Activated CD4-positive, alpha-beta T cell treated with anti-CD3 and anti-CD28 coated beads, Interleukin-2, Interleukin-6, amounts not matched to agents 100 ng/mL and 50 ng/mL, durations not matched to agents 16 hours and 8 hours (primary cell): ENCODE results near the gene FAM156B.
A peak's percentile ranks its signal among the peaks of the same experiment; 100 is the strongest.
"Not testable (repeated sequence)": the region's sequence is repeated elsewhere in the genome, so short reads cannot be mapped to it uniquely, and the experiment has no call there.

ENCODE experiments used
- DNase-seq: peaks from one replicate; pipeline ENCODE4 v3.0.0-alpha.2; 2020

Gene FAM156B, protein sequence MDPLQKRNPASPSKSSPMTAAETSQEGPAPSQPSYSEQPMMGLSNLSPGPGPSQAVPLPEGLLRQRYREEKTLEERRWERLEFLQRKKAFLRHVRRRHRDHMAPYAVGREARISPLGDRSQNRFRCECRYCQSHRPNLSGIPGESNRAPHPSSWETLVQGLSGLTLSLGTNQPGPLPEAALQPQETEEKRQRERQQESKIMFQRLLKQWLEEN

DNA sequence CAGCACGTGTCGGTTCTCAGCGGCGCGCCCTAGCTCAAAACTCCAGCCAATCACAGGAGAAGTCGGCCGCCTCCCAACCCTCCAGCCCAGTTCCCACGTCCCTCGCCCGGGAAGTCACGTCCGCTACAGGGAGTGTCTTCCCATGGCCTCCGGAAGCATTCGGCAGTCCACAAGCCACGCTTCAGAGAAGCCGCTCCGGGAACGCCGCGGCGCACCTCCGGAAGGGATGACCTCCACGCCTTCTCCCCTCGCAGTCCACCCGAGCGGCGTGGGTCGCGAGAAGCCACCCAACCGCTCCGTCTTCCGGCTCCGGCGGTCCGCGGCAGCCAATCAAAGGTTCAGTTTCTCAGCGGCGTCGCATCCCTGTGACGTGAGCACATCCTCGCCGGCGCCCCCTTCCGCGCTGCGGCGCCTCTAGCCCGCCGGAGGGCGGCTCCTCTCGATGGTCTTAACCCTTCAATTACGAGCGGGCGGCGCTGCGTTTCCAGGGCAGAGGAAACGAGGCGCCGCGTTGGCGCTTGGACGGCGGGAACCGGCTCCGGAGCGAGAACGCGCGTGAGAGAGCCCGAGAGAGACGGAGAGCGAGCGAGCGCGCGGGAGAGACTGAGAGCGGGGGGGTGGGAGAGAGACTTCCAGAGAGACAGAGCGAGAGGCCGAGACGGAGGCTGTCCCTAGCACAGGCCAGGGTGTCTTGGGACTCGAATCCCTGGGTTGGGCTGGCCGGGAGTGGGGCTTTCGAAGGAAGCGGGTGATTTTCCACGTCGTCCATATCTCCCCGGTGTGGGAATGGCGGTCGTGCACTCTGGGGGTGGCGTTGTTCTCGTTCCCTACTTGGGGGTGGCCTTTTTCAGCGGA is at the start of gene FAM156B:
Gene FAM156B (plus strand): TSS at position 476 of the 855 bp plus-strand sequence. CDS start 9,896 bp downstream, outside the sequence.
- not testable (repeated sequence) for DNase-seq

DNA sequence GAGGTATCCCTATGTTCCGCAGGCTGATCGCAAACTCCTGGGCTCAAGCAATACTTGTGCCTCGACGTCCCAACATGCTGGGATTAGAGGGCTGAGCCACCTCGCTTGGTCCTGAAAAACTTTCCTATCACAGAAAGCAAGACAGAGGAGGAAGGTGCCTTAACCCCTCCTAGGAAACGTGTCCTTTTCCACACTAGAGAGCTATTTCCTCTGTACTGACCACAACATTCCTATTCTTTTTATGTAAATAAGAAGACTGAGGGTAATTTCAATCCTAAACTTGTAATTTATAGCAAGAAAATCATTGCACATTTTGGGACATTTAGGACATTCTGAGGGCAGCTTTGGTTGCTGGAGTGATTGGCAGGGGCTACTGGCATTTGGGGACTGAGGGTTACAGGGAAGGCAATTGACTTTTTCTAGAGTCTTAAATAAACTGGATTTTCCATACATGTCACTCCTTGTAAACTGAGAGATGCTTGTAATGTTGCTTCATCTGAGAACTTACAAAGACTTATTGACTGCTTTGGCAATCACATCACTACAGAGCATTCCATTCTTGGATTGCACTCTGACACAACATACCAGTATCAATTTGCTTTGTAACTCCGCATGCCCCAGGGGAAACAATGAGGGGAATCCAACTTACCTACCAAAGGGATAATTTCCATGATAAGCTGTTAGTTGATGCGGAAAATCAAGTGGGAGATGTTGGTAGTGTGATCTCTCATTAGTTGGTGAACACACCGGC is 44.8 kb upstream of the FAM156B start:
- no peak for DNase-seq

DNA sequence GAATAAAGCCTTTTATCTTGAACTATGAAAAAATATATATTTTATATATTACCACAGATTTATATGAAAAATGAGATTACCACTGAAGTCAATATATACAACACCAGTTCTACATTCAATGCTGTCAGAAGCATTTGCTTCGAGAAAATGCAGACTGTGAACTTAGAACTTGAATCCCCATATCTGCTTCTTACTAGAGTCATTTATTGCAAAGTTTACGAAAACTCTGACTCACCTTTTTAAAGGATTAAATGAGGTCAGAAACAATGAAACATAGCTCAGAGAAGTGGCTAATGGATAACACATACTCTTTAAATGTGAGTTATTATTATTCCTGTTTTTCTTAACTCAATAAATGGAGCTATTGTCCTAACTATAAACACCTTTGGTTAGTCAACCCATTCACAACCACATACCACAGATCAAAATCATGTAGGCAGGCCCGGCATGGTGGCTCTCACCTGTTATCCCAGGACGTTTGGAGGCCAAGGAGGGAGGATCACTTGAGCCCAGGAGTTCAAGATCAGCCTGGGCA is 40.1 kb upstream of the FAM156B start:
- DNase-seq, result not testable (repeated sequence)

DNA sequence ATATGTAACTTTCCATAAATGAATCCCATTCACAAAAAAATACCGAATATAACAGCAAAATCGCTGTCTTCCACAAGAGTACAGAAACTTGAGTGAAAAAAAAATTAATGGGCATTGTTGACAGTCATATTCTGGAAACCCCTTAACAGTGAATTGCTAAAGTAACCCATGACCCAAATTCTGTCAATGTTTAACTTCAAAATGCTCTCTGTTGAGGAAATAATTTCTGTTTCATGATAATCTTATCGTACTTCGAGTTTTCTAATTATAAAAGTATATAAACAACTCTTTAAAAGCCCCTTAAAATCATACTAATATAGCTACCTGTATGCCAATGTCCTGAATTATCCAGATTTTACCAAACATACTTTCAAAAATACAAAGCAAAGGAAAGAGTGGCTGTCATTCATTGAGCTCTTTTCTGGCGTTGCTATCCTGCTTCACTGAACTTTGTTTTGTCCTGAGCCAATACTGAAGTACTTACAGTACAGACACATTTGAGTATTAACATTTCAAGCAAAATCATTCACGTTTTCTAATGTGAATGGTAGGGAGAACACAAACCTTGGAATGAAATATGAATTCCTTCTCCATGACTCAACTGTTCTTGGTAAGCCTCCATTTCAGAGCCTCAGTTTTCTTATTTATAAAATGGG is 31.7 kb upstream of the FAM156B start:
- no peak for DNase-seq

DNA sequence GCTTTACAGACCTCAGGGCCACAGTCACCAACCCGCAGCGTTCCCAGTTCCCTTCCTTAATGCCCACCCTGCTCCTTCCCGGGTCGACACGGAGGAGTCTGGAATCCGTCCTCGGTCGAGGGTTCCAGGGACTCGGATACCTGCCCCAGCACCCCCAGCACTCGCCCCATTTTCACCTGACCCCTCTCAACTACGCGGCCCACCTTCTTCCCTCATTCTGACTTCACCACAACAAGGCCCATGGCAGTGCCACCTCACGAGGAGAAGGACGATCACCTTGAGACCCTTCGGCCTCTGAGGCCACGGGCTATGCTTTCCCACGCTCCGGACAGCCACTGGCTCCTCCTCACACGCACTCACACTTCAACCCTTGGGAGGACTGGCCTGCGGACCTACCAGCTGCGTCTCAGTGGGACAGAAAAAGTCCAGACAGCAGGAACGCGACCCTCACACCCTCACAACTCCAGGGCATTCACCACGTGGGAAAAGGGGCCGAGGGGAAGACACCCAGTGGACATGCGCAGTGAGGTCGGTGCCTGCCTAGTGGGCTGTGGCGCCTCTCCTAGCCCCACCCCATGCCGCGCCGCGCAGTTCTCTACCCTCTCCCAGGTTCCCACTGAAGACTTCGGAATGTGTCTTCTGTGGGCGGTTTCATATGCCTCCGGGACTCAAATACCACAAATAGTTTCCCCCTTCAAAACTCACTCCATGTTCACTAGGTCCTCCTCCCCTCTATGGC is 29.4 kb upstream of the FAM156B start, which contains the start of gene XAGE3:
Gene XAGE3 (minus strand): TSS at position 474 of the 739 bp plus-strand sequence. CDS start 950 bp downstream, outside the sequence.
- DNase-seq, result no peak

DNA sequence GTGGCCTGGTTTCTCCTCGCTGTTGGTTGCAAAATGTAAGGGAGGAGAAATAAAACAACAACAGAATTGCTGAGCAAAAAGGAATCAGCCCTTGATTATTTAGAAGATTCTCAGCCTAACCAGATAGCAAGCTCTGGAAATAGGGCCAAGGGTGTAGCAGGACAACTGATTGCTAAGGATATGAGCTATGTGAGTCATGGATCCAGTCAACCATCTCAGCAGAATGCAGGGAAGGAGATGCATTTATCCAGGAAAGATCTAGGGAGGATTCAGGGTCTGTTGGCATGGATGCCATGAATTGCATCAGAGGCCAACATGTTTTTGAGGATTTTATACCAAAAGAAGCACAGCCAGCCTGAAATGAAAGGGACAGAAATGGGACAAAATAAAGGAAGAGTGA is 27.1 kb upstream of the FAM156B start:
- no peak for DNase-seq

DNA sequence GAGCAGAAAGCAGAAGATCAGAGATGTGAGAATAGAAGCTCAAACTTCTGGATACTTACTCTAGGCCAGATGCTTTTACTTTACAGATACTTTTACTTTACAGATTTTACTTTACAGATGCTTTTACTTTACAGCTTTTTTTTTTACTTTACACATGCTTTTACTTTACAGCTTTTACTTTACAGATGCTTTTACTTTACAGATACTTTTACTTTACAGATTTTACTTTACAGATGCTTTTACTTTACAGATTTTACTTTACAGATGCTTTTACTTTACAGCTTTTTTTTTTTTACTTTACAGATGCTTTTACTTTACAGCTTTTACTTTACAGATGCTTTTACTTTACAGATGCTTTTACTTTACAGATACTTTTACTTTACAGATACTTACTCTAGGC is 23.3 kb upstream of the FAM156B start:
- DNase-seq, result not testable (repeated sequence)

DNA sequence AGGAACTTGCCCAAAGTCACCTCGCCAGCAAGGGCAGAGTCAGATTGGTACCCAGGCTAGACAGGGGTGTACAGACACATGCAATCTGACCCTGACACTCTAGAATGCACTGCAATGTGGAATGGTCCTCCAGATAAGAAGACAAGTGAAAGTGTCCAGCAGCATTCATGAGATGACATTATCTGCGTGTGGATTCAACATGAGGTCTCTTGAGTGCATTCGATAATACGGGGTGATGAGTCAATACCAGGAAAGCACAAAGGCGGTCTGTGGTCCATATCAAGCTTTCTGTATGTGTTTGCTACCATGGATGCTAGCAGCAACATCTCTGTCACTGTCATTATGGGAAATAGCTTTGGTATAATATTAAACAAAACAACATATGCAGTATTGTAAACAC is 22.5 kb upstream of the FAM156B start:
- peak; percentile 30 for DNase-seq

DNA sequence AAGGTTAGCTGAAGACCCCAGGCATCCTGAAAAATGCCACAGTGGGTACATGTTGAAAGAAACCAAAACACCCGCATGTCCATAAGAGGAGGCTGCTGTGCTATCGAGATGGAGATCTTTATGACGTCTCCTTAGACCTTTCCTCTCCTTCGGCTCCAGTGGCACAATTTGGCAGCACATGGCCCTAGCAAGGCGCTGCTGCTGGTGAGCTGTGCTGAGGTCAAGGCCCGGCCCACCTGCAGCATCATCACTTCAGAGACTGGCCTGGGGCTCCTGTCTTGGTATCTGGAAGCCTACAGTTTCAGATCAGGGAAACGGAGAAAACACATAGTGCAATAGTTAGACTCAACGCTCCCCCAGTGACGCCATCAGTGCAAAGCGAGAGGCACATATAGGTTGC is 21.7 kb upstream of the FAM156B start:
- DNase-seq, result not testable (repeated sequence)

DNA sequence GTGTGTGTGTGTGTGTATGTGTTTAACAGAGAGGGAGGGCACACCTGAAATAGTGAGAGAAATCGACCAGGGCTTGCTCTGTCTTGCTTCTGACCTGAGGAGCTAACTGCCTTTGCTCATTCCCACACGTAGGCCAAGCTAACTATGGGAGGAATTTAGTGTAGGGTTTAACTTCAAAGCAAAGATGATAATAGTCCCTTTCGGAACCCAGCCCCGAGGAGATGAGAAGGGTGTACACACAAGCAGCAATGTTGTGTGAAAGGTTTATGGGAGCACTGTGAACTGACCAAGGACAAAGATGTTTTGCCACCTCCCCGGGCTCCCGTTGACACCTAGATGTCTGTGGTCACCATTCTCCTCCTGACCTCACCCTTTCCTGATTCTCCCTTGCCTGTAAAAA is 20.7 kb upstream of the FAM156B start:
- not testable (repeated sequence) for DNase-seq

DNA sequence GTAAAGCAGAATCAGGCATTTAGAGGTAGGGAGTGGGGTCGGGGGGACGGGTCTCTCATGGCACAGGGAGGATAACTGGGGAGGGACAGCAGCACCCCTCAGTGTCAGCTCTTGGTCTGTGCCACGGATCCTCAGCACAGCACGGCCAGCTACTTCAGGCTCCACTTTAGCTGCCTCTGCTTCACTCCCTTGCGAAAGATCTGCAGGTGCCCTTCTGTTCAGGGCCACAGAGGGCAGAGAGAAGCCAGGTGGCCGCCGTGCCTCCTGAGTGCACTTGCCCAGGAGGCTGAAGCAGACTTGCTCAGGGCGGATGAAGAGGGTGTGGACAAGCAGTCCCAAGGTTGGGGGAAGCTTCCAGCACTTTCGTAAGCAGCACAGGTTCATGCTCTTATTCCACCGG is 9.7 kb upstream of the FAM156B start:
- not testable (repeated sequence) for DNase-seq

DNA sequence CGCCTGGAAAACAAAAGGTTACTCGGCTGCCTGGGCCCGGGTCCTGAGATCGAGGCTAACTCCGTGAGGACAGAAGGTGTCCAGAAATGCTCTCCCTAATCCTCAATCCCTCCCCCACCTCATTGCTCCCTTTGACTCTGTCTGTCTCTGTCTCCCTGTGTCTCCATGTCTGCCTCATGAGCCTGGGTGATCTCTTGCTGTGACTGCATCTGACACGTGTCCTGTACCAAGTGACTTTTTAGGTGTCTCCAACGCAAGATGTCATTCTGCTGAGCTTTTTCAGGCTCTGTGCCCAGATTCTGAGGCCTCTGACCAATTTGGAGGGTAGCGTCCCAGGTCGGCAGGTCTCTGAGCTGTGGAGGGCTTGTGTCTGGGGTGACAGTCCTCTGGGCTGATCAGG is 9.0 kb upstream of the FAM156B start:
- not testable (repeated sequence) for DNase-seq

DNA sequence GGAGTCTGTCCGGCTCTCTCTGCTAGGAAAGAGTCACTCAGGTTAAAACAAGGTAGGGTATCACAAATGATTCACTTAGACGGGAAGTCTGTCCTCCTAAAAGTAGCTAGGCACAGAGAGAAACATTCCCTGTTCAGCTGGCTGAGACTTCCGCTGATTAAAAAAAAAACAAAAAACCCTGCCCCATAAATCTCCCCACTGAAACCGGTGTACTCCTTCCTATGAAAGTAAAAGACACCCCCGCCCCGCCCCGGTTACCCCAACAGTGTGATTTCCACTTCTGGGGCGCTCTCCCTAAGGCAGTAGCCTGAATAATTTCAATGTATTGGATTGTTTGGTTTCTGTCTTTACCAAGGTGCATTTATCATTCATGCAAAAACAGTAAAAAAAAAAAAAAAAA is 692 bp upstream of the FAM156B start:
- DNase-seq, result not testable (repeated sequence)

DNA sequence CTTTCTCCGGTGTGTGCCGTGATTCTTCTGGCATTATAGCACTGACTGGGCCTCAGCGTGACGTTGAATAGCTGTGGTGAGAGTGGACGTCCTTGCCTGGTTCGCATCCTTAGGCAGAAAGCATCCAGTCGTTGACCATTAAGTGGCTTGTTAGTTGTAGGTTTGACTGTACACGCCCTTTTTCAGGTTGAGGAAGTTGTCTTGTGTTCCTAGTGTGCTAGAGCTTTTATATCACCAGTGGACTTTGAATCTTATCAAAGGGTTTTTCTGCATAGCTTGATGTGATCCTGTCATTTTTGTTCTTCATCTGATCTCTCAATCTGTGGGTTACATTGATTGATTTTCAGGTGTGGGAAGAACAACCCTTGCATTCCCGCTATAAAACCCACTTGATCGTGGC is 8.4 kb downstream of the FAM156B start:
- not testable (repeated sequence) for DNase-seq

DNA sequence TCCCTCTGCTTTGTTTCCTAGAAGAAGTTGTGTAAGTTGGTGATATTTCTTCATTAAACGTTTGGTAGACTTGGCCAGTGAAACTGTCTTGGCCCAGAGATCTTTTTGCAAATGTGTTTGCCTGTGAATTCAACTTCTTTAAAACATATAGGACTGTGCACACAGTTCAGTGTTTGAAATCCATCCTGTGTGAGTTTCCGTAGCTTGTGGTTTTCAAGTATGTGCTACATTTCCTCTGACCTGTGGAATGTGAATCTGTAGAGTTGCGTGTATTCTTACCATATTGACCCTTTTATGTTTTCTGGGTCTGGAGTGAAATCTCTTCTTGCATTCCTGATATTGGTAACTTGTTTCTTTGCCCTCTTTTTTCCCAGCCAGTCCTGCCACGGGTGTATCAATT is 8.9 kb downstream of the FAM156B start:
- not testable (repeated sequence) for DNase-seq

DNA sequence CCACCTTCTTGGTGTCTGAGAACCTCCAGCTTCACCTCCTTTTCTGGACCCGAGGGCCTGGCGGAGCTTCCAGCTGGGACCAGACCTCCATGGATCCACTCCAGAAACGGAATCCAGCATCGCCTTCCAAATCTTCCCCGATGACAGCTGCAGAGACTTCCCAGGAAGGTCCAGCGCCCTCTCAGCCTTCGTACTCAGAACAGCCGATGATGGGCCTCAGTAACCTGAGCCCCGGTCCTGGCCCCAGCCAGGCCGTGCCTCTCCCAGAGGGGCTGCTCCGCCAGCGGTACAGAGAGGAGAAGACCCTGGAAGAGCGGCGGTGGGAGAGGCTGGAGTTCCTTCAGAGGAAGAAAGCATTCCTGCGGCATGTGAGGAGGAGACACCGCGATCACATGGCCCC is 10.0 kb downstream of the FAM156B start:
- not testable (repeated sequence) for DNase-seq

DNA sequence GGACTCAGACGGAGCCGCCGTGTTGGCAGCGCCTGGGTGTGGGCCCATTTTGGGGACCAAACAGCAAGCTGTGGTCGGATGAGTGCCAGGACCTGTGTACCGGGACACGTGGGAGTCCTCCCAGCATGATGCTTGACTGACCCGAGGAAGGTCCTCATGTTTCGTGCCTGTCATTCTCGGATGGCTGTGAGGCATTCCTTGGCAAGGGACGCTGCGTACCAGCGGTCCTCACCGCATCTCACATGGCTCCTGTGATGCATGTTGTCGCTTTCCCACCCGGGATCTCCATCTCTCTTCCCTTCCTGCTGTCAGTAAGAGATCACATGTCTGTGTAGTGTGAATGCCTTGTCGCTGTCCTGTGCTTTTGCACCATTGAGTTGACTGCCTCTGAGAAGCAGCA is 10.8 kb downstream of the FAM156B start:
- DNase-seq, result not testable (repeated sequence)

DNA sequence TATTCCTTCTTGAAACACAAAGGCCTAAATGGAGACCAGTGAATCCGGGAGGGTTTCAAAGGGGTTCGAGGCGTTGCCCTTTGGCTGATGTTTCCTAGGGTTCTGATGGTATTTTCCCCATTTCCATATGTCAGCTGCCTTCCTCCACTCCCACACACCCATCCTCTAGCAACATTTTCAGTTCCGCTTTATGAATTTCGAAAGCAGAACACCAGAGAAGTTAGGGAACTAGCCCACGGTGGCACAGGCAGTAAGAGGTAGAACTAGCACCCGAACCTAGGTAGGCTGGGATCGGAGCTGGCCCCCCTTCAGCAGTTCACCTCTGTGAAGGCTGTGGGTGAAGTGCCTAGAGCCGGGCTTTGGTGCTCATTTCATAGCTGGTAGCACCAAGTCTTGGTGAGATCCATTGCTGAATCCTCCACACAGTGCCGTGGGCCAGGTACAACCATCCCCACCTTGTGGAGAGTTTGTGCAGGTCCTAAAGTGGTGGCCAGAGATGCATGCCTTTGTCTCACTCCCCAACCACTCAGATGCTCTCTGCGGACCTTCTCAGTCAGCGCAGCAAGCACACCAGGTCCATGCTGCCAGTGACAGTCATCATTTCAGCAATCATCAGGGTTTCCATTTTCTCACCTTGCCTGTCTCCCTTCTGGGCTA is 12.3 kb downstream of the FAM156B start:
- not testable (repeated sequence) for DNase-seq

DNA sequence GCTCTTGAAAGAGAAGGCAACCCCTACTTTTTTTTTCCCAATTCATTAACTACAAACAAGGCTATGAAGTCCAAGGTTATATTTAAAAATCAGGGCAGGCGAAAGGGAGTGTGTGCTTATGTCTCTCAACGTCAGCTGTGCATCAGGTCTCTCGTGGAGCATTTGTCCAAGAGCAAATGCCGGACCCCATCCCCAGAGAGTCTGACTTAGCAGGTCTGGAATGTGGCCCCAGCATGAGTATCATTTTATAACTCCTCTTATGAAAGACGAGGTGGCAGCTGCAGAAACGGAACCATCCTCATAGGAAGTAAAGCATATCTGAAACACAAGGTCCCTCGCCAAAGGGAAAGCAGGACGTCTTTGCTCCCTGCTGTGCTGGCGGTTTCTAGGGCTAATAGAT is 16.6 kb downstream of the FAM156B start:
- DNase-seq, result not testable (repeated sequence)

DNA sequence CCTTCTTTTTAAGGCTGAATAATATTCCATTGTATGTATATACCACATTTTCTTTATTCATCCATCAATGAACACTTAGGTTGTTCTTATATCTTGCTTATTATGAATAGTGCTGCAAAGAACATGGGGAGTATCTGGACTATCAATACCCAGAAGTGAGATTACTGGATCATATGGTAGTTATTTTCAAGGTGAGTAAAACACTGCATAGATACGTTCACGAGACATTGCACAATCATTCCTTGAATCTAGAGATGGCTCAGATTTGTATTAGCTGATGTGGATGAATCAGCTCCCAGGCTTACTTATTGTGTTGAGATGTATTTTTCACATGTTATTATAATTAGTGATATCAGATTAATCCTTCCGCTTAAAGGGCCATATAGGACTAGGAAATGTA is 17.6 kb downstream of the FAM156B start:
- DNase-seq, result not testable (repeated sequence)

DNA sequence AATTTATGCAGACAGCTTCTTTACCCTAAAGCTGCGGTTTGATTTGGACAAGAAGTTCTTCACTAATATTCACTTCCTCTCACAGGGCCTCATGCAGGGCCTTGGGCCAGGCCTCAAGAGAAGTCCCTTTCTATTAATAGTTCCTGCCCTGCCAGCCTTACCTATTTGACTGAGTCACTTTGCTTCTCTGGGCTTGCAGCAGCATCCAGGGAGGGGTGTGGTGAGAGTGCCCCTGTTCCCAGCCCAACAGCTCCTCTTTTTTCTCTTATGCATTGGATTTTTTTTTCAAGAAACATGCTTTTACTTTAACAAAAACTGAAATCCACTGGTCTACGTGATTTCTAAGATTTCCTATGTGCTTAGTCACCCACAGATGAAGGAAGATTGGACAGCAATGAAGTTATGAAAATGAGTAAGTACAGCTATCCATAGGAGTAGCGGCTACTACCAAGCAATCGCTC is 26.7 kb downstream of the FAM156B start:
- DNase-seq, result no peak
